Memory B cell (primary cell): ENCODE data around the gene SLC7A14.

ENCODE experiments used
- ATAC-seq: fragments of 150-1000 bp; cut with Tn5 transposase; 2 replicates; pipeline ENCODE4 v1.10.0; 2021; ENCODE audit warnings: low read depth, mild to moderate bottlenecking, moderate library complexity
- DNase-seq, 2 donors: peaks; one replicate each; pipeline ENCODE4 v3.0.0; 2022; ENCODE audit warnings: low spot score in 2 of 2
- H3K27ac Mint-ChIP-seq: one replicate; pipeline ENCODE4 v1.8.0; 2022; ENCODE audit warnings: mild to moderate bottlenecking, moderate library complexity, mixed read lengths
- H3K27me3 Mint-ChIP-seq: one replicate; pipeline ENCODE4 v1.8.0; 2022; ENCODE audit warnings: mixed read lengths
- H3K36me3 Mint-ChIP-seq: one replicate; pipeline ENCODE4 v1.8.0; 2022; ENCODE audit warnings: mild to moderate bottlenecking, mixed read lengths
- H3K4me1 Mint-ChIP-seq: one replicate; pipeline ENCODE4 v1.8.0; 2022; ENCODE audit warnings: mixed read lengths
- H3K4me3 Mint-ChIP-seq: one replicate; pipeline ENCODE4 v1.8.0; 2022; ENCODE audit warnings: mild to moderate bottlenecking, moderate library complexity, mixed read lengths
- H3K9me3 Mint-ChIP-seq: one replicate; pipeline ENCODE4 v1.8.0; 2022; ENCODE audit warnings: mixed read lengths

The SLC7A14 gene

DNA sequence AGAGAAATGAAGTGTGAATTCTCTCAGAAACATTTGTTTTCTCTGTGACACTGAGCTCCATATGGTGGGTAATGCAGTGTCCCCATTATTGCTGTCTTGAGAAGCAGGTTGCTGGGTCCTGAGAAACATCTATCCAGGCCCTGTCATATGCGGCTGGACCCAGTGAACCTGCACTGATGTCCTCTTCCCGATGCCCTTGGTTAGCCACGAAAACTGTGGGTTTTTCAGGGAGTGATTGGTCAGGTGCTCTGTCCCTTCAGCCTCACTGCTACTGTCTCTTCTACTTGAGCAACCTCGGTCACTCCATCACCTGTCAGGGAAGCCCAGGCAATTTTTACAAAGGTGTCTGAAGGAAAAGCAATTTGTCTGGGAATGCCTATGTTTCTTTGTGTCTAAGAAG, 77.0 kb downstream of the SLC7A14 start:
- Mint-ChIP-seq H3K4me1 (no peaks in the 10 kb centered on the region), H3K27ac (no peak overlapping the region), H3K9me3 (no peaks in the 10 kb centered on the region), H3K4me3 (no peak overlapping the region), H3K27me3 (peaks cover 14% of the 10 kb centered on the region), H3K36me3 (peaks cover 1% of the 10 kb centered on the region)
- no peak for ATAC-seq
- no peak for DNase-seq

DNA sequence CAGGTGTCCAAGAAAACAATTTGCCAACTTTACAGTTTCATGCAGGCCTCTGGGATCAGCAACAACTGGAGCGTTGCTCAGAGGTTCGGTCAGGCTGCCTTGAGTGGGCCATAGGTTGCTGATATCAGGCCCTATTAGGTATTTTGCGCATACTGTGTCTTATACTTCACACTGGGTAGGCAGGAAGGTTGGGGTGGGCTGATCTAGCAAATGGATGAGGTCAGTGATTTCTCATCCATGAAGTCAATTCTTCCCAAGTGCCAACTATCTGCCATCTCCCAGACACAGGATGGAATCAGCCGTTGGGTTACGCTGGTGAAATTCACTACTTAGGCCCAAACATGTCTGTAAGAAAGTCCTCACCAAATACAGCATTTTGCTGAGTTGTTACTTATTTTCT, 77.6 kb downstream of the SLC7A14 start:
- Mint-ChIP-seq H3K4me3 (no peak overlapping the region), H3K36me3 (peaks cover 1% of the 10 kb centered on the region), H3K27ac (no peak overlapping the region), H3K4me1 (no peaks in the 10 kb centered on the region), H3K27me3 (peaks cover 12% of the 10 kb centered on the region), H3K9me3 (no peaks in the 10 kb centered on the region)
- DNase-seq: no peak
- ATAC-seq: no peak

DNA sequence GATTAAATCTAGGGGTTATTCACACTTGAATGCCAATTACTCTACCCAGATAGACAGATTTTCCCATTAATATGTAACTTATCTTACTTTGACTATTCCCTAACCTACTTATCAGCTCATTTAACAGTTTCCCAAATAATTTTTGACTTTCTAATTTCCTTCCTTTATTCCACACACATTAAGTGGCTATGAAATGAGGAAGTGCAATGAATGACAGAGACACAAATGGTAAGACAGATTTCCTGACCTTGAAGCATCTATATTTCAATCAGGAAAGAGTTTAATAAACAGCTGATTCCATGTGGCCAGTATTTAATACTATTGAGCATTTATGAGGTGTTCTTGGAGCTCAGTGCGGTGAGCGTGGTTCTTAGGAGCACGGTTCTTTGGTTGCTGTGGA, 78.8 kb downstream of the SLC7A14 start:
- no peaks in the 10 kb centered on the region for H3K4me1 Mint-ChIP-seq
- H3K9me3 Mint-ChIP-seq: no peaks in the 10 kb centered on the region
- ATAC-seq (no peak), DNase-seq (no peak)
- H3K36me3 Mint-ChIP-seq: peaks cover 1% of the 10 kb centered on the region
- no peak overlapping the region for H3K4me3 Mint-ChIP-seq
- no peak overlapping the region for H3K27ac Mint-ChIP-seq
- peaks cover 8% of the 10 kb centered on the region for H3K27me3 Mint-ChIP-seq

DNA sequence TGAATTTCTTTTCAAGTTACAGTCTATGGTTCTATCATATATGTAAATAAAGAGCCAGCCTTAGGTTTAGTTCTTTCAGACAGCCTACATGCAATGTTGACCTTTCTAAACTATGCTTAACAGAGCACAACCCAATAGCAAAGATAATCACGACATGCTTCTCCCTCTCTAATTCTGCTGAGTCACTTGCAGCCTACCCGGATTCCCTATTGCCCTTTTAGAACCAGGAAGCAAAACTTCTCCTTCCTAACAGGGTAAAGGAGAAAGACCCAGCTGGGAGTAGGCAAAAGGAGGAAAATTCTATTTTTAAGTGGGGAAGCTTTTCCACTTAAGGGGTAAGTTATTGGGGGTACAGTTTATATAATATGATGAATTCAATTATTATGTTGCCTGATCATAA, 79.3 kb downstream of the SLC7A14 start:
- Mint-ChIP-seq H3K27me3 (peaks cover 10% of the 10 kb centered on the region), H3K36me3 (peaks cover 1% of the 10 kb centered on the region), H3K4me1 (no peaks in the 10 kb centered on the region), H3K4me3 (no peak overlapping the region), H3K27ac (no peak overlapping the region), H3K9me3 (no peaks in the 10 kb centered on the region)
- ATAC-seq: no peak
- no peak for DNase-seq

DNA sequence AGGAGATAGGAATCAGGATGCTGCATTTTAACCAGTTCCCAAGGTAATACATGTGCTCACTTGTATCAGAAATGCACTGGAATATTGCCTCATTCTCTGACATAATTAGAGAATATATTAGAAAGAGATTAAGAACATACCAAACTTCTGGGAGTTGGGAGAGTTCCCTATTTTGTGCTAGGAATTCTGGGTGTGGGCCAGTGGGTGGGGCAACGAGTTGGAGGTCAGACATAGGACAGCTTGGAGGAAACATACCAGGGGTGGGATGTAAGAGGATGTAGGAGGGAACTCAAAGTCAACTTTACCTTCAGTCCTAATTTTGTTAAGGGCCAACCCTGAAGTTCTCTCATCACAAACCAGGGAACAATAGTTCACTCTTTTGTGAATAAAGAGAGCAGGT, 83.6 kb downstream of the SLC7A14 start:
- ATAC-seq (no peak), DNase-seq (no peak)
- H3K4me3 Mint-ChIP-seq: no peak overlapping the region
- peaks cover 4% of the 10 kb centered on the region for H3K27me3 Mint-ChIP-seq
- no peaks in the 10 kb centered on the region for H3K36me3 Mint-ChIP-seq
- no peaks in the 10 kb centered on the region for H3K9me3 Mint-ChIP-seq
- no peaks in the 10 kb centered on the region for H3K4me1 Mint-ChIP-seq
- H3K27ac Mint-ChIP-seq: no peak overlapping the region

DNA sequence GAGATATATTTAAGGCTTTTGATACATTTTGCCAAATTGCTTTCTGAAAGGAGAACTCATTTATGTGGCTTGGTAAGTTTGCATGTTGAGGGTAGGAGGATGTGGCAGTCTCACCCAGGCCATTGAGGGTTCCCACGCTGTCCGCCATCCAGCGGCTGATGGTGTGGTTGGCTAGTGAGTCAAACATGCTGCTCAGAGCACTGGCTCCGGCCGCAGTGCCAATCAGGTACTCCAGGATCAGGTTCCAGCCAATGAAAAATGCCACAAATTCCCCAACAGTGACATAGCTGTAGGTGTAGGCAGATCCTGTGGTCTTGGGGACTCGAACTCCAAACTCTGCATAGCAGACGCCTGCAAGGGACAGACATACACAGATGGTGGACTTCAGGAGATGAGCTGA, 84.9 kb downstream of the SLC7A14 start:
- Mint-ChIP-seq H3K27me3 (peaks cover 2% of the 10 kb centered on the region), H3K36me3 (no peaks in the 10 kb centered on the region), H3K9me3 (no peaks in the 10 kb centered on the region), H3K4me3 (no peak overlapping the region), H3K27ac (no peak overlapping the region), H3K4me1 (no peaks in the 10 kb centered on the region)
- DNase-seq (no peak), ATAC-seq (no peak)

DNA sequence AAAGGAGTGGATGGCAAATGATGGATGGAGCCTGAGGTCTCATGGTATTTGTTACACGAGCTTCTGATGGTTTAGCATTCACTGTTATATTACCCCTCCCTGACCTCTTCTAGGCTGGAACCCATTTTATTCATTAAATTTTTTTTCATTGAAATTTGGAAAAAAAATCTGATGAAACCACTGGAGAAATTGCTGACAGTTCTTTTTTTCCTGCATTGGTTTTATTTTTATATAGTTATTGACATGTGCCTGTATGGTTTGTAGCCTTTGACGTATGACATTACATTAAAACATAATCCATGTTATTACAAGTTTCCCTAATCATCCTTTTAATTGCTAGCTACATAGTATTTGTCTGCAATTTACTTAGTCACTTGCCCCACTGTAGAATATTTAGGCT, 85.4 kb downstream of the SLC7A14 start:
- Mint-ChIP-seq H3K4me3 (no peak overlapping the region), H3K9me3 (no peaks in the 10 kb centered on the region), H3K36me3 (no peaks in the 10 kb centered on the region), H3K4me1 (no peaks in the 10 kb centered on the region), H3K27ac (no peak overlapping the region), H3K27me3 (peaks cover 2% of the 10 kb centered on the region)
- no peak for ATAC-seq
- DNase-seq: no peak

DNA sequence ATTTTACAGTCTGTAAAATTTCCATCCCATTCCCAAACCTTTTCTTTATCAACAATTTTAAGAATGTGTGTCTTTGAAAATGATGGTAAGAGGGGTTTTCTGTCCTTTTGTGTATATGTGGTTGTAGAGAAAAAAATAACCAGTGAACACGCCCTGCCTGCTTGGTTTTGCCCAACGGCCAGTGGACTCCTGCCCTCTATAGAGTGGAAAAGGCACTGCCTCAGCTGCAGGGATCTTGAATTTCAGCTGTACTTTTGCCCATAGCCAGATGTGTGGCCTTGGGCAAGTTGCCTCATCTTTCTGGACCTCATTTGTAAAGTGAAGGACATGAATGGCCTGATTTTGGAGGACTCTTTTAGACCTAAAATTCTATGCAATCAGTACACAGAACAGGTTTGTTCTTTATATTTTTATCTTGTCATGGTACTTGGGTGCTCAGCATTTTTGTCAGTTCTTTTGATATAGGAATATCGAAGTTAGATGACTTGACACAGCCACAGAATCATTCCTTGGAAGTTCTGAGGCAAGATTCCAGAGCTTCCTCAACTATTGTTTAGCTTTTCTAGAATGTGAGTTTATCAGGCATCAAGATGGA, 86.2 kb downstream of the SLC7A14 start:
- peaks cover 2% of the 10 kb centered on the region for H3K27me3 Mint-ChIP-seq
- DNase-seq: no peak

DNA sequence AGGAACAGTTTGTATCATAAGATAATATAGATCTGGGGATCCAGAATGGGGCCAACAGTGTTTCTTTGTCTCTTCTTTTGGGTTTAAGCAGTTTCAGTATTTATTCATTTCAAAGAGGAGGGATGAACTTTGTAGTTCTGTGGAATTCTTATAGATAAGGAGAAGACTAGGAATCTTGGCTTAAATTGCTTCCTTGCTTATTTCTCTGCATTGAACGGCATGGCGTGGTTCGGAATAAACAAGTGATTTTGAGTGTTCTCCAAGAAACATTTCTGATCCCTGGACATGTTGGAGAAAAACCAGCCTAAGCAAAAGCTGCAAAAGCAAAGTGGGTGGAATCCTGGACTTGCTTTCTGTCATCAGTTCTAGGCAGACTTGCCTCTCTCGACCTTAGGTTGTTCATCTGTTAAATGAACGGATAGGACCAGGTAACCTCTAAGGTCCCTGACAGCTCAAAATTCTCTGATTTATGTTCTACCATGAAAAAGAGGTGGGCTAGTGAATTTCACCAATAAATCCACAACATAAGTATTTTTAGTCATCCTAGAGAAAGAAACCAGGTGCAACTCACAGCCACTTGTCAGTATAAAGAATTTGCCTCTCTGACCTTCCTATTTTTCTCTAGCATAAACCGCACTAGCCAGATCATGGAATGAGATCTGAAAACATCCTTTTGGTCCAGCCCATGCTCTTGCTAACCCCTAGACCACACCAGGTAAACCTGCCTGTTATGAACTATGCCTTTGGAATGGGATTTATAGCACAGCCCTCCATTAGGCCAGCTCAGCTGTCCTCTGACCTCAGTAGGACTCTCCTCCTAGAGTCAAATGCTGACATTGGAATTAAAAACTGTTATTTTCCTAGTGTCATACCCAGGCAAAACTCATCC, 88.4 kb downstream of the SLC7A14 start:
- ATAC-seq: no peak
- Mint-ChIP-seq H3K4me3 (no peak overlapping the region), H3K27ac (no peak overlapping the region)

More for the DNA sequence above, 86.2 kb downstream of the SLC7A14 start:
- ATAC-seq: no peak
- Mint-ChIP-seq H3K36me3 (no peaks in the 10 kb centered on the region), H3K9me3 (no peaks in the 10 kb centered on the region), H3K4me3 (no peak overlapping the region), H3K4me1 (no peaks in the 10 kb centered on the region), H3K27ac (no peak overlapping the region)

DNA sequence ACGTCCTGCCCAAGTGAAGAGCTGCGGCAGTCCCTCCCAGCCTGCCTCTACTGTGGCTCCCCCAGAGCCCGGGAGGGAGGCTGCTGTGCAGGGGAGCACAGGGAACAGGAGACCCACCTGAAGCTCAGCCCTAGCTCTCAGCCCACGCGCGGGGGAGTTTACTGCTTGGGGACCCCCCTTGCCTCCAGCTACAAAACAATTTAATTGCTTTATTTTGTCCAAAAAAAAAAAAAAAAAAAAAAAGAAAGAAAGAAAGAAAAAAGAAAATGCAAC, 89.1 kb downstream of the SLC7A14 start:
- ATAC-seq (no peak), DNase-seq (no peak)
- Mint-ChIP-seq H3K9me3 (no peaks in the 10 kb centered on the region), H3K27me3 (peaks cover 2% of the 10 kb centered on the region), H3K4me1 (no peaks in the 10 kb centered on the region), H3K27ac (no peak overlapping the region), H3K36me3 (no peaks in the 10 kb centered on the region), H3K4me3 (no peak overlapping the region)

More for the DNA sequence above, 88.4 kb downstream of the SLC7A14 start:
- DNase-seq: no peak
- peaks cover 4% of the 10 kb centered on the region for H3K27me3 Mint-ChIP-seq
- no peaks in the 10 kb centered on the region for H3K9me3 Mint-ChIP-seq
- no peaks in the 10 kb centered on the region for H3K4me1 Mint-ChIP-seq
- H3K36me3 Mint-ChIP-seq: no peaks in the 10 kb centered on the region

DNA sequence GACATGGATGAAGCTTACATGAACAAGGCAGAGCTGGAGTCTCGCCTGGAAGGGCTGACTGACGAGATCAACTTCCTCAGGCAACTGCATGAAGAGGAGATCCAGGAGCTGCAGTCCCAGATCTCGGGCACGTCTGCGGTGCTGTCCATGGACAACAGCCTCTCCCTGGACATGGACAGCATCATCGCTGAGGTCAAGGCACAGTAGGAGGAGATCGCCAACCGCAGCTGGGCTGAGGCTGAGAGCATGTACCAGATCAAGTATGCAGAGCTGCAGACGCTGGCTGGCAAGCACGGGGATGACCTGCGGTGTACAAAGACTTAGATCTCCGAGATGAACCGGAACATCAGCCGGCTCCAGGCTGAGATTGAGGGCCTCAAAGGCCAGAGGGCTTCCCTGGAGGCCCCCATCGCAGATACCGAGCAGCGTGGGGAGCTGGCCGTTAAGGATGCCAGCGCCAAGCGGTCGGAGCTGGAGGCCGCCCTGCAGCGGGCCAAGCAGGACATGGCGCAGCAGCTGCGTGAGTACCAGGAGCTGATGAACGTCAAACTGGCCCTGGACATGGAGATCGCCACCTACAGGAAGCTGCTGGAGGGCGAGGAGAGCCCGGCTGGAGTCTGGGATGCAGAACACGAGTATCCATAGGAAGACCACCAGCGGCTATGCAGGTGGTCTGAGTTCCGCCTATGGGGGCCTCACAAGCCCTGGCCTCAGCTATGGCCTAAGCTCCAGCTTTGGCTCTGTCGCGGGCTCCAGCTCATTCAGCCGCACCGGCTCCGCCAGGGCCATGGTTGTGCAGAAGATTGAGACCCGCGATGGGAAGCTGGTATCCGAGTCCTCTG, 89.6 kb downstream of the SLC7A14 start:
- Mint-ChIP-seq H3K4me3 (no peak overlapping the region), H3K4me1 (no peaks in the 10 kb centered on the region), H3K36me3 (no peaks in the 10 kb centered on the region), H3K27me3 (peaks cover 2% of the 10 kb centered on the region), H3K27ac (no peak overlapping the region), H3K9me3 (no peaks in the 10 kb centered on the region)
- no peak for ATAC-seq
- DNase-seq: no peak

DNA sequence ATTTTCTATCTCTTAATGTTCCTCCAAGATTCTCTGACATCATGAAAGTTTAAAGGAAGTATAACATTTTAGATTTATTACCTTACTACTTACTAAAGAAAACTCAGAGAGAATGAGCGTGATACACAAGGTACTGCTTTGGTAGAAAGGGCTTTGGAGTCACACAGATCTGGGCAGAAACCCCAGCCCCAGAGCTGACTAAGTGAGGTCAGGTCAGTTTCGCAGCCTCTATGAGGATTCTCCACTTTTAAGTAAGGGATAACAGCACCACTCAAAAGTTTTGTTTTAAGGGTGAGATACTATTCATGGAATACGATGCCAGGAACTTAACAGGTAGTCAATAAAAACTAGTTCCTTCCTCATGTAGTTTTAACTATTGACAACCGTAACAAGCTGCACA, 91.1 kb downstream of the SLC7A14 start:
- ATAC-seq (no peak), DNase-seq (no peak)
- no peaks in the 10 kb centered on the region for H3K36me3 Mint-ChIP-seq
- no peaks in the 10 kb centered on the region for H3K9me3 Mint-ChIP-seq
- no peak overlapping the region for H3K4me3 Mint-ChIP-seq
- H3K27me3 Mint-ChIP-seq: peaks cover 2% of the 10 kb centered on the region
- H3K4me1 Mint-ChIP-seq: no peaks in the 10 kb centered on the region
- H3K27ac Mint-ChIP-seq: no peak overlapping the region

DNA sequence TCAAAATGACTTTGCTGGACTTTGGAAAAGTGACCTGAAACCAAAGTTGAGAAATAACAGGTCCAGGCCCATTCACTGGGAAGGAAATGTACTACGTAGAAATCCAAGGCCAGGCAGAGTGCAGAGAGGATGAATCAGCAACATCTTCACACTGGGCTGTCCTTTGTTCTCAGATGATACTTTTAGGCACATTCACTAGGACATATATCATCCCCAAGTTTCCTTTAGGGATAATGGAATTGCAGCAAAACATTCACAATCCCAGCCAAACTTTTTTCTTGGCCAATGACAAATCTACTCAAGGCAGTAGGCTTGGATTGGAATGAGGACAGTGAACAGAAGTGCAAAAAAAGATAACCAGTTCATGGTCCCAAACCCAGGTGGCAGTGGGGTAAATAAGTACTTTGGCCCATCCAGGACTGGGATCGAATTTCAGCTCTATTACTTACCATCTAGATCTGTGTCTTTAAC, 92.1 kb downstream of the SLC7A14 start:
- Mint-ChIP-seq H3K27ac (no peak overlapping the region), H3K4me3 (no peak overlapping the region), H3K4me1 (no peaks in the 10 kb centered on the region), H3K27me3 (peaks cover 2% of the 10 kb centered on the region), H3K36me3 (no peaks in the 10 kb centered on the region), H3K9me3 (no peaks in the 10 kb centered on the region)
- no peak for ATAC-seq
- DNase-seq: no peak

DNA sequence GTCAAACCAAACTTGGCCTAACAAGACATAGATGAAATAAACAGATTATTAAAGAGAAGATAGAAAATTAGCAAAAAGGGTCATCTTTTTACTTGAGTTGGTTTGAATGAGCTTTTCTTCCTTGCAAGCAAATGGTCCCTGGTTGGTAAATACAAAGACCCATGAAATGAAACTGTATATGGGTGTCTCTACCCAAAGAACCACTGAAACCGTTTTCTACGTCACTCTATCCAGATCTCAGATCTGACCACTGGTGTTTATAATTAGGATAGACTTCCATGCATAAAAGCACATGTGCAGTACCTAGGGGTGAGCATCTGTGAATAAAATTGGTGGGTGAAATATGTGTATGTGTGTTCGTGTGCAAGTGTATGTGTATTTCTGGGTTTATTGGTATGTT, 94.0 kb downstream of the SLC7A14 start:
- no peak overlapping the region for H3K27ac Mint-ChIP-seq
- no peaks in the 10 kb centered on the region for H3K9me3 Mint-ChIP-seq
- no peak overlapping the region for H3K4me3 Mint-ChIP-seq
- no peaks in the 10 kb centered on the region for H3K4me1 Mint-ChIP-seq
- DNase-seq: no peak
- no peaks in the 10 kb centered on the region for H3K36me3 Mint-ChIP-seq
- peaks cover 2% of the 10 kb centered on the region for H3K27me3 Mint-ChIP-seq
- ATAC-seq: no peak
